ENCODE measurements around the gene C9orf78.

GRCh38 chr9:129861447-129861827 is 26.4 kb upstream of the C9orf78 start:
- no peak for TF ChIP-seq EP300 (IDR thresholded peaks at IDR 0.05; ENCODE audit: borderline replicate concordance)
- TF ChIP-seq CREB1 (IDR thresholded peaks at IDR 0.05; ENCODE audit: low read depth): no peak
- no peak for TF ChIP-seq TEAD4 (IDR thresholded peaks at IDR 0.05)
- no peak for TF ChIP-seq RAD21 (IDR thresholded peaks at IDR 0.05; ENCODE audit: low read depth)
- no peak for TF ChIP-seq CEBPB (IDR thresholded peaks at IDR 0.05)
- TF ChIP-seq MAX (IDR thresholded peaks at IDR 0.05): no peak

All from Ishikawa (cell line).